ENCODE measurements around the gene PRG2.
"Not testable (repeated sequence)": the region's sequence is repeated elsewhere in the genome, so short reads cannot be mapped to it uniquely, and the experiment has no call there.

PRG2 gene

DNA sequence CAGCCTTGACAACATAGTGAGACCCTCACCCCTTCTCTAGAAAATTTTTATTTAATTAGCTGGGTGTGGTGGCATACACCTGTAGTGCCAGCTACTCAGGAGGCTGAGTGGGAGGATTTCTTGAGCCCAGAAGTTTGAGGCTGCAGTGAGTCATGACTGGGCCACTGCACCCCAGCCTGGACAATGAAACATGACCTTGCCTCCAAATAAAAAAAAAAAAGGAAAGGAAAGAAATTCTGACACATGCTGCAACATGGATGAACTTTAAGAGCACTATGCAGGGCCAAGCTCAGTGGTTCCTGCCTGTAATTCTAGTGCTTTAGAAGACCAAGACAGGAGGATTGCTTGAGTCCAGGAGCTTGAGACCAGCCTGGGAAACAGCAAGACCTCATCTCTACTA is 27.7 kb upstream of the PRG2 start:
- DNase-seq = no peak

DNA sequence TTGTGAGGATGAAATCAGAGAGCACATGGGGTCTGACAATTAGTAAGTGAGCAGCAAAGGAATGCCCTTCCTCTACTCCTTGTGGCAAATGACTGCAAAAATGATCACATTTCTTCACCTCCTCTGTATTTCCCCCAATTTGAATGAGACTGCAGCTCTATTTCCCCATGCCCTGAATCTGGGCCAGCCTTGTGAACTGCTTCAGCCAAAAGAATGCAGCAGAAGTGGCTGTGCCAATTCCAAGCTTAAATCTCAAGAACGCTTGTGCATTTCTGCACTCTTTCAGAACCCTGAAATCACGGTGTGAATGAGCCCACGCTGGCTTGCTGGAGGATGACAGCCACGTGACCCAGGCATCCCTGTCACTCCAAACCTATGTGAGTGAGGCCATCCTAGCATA is 26.6 kb upstream of the PRG2 start:
- peak; percentile 37 for DNase-seq

DNA sequence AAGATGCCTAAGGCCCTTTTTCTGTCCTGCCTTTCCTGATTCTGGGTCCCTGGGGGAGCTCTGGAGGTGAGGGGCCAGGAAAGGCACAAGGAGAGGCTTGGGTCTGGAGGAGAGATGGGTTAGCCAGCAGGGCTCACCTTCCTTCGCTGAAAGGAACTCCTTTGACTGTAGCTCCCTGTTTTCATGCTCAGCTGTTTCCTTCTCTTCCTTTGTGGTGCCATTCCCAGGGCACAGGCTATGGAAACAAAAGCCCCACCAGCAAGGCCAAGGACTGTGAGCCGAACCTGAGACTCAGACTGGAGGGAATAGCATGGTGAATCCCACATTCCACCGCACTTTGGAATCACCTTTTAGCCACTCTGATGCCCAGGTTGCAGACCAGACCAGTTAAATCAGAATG is 26.0 kb upstream of the PRG2 start:
- no peak for DNase-seq

DNA sequence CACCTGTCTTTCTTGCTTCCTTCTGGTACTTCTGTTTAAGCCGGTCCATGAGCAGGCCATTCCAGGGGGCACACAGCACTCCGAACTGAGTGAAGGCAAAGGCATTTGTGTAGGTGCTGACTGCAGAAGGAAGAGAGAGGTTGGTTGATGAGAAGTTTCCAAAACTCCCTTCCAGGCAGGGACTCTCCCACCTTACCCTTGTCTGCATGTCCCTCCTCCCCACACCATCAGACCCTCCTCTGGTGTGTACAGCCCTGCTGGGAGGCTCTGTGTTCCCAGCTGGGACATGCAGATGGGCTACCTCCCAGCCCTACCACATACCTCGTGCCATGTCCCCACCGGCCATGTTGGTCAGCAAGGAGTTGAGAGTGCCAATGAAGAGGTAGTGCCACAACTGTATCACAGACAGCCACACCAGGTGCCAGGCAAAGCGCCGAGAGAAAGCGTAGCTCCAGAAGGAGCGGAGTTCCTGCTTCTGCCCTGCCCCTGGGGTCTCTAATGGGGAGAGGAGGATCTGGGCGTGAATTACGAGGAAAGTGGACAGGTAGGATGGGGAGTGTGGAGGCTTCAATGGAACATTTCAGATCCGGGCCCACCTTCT is 24.3 kb upstream of the PRG2 start:
- DNase-seq = no peak

DNA sequence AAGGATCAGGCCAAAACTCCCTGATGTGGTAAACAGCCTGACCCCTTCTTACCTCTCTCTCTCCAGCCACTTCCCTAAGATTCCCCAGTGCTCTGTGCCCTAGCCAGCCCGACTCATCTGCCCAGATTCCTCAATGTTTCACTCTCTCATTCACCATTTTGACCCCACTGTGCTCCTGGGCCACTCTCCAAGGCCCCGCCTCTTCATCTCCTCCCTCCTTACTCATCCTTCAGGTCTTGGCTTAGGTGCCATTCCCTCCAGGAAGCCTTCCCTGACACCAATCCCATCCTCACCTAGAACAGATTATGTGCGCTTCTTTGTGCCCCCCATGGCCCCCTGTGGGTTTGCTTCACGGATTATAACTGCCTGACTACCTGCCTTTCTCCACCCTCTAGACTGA is 23.2 kb upstream of the PRG2 start:
- DNase-seq = no peak

DNA sequence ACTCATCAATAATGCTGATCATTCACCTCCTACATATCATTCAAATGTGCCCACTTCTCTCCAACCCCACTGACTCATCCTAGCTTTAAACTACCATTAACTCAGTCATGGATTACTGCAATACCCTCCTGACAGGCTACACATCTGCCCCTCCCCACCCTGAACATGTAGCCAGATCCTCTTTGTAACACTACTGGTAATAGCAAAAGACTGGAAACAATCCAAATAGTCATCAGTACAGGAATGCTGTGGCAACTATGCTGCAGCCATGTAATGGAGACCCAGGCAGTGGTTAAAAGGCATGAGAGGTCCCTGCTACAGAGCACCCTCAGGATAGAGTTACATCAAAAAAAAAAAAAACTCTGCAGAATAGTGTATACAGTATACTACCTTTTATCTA is 19.8 kb upstream of the PRG2 start:
- peak; percentile 89 for DNase-seq

DNA sequence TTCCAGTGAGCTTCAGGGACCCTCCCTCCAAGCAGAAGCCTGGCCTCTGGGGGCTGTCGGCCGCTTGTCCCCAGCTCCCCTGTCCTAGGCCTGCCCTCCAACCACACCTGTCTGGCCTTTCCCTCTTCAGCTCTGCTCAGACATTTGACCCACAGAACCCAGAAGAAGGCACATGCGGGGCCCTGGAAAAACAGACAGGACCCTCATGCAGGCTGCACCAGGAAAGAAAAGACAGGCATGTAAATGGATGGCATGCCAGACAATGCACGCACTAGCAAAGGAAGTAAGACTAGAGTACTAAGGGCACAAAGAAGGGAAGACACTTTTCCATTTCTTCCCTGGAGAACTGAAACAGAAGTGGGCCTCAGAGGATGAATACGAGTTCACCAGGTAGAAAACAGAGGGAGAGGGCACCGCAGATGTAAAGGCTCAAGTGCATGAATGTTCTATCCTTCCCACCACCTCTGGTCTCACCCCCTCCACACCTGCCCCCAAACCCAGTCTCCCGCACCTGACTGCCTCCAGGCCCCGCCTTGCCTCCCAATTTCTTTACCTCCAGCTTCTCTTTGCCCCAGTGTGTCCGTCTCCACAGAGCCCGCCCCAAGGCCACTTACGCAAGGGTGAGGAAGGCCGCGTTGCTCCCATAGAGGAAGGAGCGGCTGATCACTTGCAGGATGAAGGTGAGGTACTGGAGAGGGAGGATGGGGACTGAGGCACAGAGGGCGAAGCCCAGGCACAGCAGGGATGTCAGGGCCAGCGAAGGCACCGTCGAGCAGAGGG is 19.1 kb upstream of the PRG2 start:
- no peak for DNase-seq

DNA sequence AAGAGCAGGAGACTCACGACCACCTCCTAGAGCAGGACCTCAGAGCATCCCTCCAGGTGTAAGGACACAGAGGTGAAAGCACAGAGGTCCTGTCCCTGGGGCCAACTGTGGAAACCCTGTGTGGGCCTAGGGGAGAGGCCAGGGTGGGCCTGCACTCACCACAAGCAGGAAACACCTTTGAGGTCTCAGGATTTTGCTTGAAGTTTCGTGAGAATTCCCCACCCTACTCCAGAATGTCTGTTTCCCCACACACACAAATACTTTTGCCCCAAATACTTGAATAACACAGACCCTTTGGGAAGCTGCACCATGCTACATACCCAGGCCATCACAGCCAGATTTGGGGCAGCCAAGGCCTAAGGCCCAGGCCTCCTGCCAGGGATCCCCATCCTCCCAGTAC is 18.3 kb upstream of the PRG2 start:
- no peak for DNase-seq

DNA sequence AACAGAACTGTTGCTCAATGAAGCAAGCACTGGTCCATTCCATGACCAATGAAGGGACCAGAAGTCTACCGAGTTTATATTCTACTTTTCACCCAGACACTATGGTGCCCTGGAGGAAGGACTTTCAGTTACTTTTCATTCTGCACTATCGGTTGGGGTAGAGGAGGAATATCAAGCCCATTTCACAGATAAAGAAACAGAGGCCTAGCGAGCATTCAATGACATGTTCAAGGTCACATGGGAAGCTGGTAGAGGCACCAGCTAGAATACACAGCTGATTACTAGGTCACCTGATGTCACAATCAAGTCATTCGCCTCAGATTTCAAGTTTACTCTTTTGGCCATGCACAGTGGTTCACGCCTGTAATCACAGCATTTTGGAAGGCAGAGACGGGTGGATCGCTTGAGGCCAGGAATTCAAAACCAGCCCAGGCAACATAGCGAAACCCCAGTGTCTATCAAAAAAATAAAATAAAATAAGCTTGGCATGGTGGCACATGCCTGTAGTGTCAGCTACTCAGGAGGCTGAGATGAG is 17.6 kb upstream of the PRG2 start:
- no peak for DNase-seq

DNA sequence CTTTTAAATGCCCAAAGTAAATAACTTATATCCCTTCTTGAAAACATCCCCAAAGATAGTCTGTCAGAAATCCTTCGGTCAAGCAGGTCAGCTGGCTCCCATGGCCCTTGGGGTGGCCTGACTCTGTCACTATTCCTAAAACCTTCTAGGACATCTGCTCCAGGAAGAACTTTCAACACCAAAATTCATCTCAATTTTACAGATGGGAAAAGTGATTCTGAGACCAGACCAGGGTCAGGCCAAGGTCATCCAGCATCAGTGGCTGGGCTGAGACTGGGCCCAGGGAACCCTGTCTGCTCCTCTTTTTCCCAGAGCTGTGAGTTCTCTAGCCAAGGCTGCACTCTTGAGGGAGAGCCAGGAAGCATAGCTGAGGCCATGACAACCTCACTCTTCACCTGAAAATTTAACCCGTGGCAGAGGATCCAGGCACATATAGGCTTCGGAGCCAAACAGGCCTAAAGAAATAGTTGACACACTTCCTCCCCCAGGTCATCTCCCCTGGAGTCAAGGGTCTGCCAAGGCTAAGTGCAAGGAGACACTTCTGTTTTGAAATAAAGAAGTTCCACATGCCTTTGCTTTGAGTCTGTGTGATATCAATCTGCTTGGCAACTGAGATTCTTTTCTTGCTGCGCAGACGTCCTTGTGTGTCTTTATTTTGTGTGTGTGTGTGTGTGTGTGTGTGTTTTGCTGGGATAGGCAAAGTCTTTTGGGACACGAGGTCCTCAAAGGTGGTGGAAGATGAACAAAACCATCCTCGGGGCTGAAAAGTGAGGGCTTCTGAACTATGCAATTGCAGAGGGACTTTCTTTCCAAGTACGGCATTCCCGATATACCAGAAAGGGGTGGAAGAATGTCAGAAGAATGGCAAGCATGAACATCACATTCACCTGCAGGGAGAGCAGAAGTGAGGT is 16.8 kb upstream of the PRG2 start:
- DNase-seq = no peak

DNA sequence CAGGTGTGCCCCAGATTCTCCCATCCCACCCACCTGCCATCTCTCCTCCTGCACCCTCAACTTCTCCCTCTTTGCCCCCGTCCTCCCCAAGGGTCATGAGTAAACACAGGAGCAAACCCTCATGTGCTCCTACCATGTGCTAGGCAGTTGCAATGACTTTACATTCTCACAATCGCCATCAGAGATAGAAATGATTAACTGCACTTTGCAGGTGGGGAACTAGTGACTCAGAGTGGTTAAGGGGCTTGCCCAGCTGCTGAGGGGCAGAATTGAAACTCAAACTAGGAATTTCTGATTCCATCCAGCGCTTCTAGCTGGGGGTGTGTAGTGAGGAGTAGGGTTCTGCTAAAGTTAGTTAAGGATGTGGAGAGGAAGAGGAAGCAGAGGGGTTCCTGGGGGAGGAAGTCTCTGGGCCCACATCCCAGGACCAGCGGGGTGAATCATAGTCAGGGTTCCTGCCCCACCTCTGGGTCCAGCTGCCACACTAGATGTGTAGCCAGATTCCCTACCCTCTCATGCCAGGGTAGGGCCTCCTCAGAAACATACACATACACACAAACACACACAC is 16.0 kb upstream of the PRG2 start:
- DNase-seq = no peak

DNA sequence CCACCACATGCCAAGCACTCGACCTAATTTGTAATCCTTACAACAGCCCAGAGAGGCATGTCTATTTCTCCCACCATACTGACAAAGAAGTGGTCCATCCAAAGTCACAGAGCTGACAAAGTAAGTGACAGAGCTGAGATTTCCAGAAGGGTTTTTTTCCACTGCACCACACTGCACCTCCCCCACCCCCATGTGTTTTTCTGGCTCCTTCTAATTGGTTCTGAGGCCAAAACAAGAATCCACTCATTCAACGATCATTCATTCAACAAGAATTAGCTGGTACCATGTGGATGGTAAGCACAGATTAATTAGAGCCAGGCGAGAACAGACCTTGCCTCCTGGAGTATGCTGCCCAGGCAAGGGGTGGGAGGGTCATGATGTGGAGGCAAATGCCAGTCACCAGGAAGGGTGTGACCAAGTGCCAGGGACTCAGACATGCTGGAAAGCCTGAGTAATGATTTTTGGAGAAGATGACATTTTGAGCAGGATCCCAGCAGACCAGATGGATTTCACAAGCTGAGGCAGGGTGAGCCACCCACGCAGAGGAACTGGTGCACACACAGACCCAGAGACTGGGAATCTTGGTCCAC is 14.9 kb upstream of the PRG2 start:
- DNase-seq = no peak

DNA sequence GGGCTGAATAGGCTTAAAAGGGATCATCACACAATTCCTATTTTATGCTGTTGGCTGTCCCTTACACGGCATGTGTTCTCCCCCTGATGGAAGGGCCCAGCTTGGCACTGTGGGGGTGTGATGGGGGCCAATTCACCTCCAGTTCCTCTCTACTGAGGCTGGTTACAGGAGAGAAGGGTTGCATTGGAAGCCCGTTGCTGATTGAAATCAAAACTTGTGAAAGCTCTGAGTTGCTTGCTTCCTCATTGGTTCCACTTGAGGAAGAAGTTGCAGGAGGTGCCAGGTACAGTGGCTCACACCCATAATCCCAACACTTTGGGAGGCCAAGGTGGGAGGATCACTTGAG is 13.3 kb upstream of the PRG2 start:
- no peak for DNase-seq

DNA sequence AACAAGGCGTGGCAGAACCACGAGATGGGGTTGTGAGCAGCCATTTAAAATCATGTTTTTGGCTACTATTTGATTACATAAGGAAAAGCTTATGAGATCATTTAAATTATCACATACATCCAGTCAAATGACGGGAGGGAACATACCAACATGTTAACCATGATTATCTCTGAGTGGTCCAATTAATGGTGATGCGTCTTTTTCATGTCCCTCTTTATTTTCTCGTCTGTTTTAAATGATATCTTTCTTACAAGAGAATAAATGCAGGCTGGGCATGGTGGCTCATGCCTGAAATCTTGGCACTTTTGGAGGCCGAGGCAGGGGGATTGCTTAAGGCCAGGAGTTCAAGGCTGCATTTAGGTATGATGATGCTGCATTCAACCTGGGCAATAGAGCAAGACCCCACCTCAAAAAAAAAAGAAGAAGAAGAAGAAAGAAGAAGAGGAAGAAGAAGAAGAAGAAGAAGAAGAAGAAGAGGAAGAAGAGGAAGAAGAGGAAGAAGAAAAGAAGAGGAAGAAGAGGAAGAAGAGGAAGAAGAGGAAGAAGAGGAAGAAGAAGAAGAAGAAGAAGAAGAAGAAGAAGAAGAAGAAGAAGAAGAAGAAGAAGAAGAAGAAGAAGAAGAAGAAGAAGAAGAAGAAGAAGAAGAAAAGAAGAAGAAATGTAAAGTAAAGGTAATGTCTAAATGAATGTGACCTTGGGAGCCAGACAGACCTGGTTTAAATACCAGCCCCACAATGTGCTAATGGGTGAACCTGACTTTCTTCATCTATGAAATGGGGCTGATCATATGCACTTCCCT is 12.8 kb upstream of the PRG2 start:
- DNase-seq = not testable (repeated sequence)

DNA sequence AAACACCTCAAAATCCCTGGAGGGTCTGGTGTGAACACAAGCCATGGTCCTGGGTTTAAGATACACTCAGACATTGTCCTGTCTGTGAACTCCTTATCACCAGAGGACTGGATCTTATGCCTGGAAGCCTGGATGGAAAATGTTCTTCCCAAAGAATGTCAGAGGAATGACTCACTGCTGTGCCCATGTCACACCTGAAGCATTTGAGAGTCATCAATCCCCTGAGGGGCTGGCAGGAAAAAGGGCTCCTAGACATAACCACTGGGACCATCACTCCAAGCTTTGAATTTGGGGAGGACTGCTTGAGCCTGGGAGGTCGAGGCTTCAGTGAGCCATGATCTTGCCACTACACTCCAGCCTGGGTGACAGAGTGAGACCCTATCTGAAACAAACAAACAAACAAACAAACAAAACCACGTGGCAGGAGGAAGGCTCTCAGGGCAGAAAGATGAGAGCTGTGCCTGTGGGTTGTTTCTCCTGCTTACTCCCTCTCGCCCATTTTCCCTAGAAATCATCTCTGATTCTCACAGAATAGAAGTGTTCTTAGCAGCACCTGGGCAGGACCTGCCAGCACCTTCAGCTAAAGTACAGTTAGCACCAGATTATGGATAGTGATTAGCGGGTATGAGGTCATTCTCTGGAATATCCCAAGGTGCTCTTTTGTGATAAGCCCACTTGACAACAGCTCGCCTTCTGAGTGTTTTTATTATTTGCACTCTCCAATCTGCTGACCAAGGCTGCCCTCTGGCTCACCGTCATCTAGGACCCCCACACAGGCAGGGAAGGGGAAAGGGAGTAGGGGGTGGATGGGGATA is 11.9 kb upstream of the PRG2 start:
- DNase-seq = no peak

DNA sequence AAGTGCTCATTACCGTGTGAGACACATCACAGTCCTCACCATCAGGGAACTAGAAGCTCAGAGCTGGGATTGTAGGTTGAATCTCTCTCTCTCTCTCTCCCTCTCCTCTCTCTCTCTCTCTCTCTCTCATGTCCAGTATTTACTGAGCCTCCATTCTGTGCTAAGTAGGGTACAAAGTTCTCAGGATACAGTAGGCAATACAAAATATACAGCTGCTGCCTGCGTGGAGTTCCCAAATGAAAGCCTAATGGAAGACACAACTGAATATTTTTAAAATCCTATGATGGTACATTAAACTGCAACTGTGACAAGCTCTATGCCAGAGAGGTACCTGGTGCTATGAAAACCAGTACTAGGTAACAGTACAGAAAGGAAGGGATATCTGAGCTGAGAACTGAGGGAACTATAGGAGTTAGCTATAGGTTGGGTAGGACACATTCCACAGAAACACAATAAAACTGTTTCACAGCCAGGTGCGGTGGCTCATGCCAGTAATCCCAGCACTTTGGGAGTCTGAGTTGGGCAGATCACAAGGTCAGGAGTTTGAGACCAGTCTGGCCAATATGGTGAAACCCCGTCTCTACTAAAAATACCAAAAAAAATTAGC is 9.6 kb upstream of the PRG2 start:
- DNase-seq = no peak

DNA sequence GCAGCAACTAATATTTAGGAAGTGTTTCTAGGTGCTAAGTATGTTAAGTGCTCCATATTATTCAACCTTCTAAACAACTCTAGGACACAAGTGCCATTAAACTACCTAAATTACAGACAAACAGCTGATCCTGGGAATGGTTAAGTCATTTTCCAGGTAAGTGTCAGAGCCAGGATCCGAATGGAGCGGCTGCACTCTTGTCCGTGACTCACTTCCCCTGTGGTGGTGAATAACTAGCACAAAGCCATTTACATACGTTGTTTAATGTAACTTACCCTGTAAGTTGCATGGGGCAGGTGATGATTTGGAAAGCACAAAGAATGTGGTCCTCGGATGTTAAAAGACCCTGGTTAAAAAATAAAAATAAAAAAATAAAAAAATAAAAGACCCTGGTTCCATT is 8.8 kb upstream of the PRG2 start:
- no peak for DNase-seq

DNA sequence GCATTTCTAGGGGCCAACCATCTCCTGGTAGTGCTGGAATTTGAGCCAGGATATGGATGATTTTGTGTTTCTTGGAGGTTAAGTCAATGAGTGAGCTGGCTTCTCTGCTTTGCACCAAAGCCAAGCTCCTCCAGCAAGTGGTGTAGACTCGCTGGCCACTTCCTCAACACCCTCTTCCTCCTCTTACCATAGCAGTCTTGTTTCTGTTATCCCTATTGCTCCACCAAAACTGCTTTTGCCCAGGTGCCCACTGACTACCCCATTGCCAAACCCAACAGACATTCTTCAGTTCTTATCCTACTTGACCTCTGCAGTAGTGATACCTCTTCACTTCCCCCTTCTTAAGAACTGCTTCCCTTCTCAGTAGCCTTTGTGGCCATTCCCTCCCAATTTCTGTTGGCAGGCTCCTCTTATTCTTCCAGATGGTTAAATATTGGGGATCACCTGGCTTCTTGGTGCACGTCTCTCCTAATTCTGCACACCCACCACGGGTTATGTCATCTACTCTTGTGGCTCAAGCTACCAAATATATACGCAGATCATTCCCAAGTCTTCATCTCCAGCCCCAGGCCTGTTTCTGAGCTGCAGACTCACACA is 7.0 kb upstream of the PRG2 start:
- DNase-seq = no peak

DNA sequence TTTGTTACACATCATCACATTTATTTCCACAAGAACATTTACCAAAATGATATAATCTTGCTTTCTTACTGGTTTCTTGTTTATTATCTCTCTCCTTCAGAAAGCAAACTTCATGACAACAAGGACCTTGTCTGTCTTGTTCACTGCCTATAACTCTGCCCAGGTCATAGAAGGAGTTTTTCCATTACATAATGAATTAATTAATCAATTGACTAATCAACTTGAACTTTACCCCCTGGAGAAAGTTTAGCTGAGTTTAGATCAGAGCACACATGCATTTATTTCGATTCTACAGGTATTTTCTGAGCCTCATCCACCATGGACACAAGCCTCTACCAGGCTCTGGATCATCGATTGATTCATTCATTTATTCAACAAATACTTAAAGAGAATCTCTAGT is 6.3 kb upstream of the PRG2 start:
- DNase-seq = no peak

DNA sequence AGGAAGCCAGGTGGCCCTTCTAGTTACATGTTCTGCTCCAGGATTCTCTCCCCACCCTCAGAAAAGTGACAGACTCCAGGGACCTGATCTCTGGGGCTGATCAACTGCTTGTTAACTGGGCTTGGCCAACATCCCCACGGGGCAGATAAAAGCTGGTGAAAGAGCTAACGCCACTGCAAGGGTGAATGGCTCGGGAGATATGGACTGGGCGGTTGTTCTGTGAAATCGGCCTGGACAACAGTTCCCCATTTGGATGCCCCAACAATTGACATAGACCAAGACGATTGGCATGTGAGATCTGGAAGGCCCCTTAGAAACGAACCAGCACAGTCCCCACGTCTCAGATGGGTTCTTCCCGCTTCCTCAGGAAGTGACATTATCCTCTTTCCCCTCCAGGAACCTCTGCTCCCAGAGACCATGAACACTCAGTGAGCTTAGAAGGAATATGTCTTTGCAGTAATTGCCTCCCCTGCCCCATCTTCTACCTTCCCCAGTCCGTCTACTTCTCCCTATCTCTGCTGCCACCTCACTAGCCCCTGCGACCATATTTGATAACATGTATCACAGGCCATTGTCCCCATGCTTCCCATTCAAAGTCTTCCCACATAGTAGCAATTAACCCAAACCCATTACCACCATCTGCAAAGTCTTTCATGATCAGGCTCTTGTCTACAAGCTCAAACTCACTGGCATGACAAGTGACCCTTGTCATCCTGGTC is 5.6 kb upstream of the PRG2 start:
- no peak for DNase-seq

All from fibroblast of upper back skin (primary cell).